ENCODE measurements around the gene LUM.

Gene LUM

DNA sequence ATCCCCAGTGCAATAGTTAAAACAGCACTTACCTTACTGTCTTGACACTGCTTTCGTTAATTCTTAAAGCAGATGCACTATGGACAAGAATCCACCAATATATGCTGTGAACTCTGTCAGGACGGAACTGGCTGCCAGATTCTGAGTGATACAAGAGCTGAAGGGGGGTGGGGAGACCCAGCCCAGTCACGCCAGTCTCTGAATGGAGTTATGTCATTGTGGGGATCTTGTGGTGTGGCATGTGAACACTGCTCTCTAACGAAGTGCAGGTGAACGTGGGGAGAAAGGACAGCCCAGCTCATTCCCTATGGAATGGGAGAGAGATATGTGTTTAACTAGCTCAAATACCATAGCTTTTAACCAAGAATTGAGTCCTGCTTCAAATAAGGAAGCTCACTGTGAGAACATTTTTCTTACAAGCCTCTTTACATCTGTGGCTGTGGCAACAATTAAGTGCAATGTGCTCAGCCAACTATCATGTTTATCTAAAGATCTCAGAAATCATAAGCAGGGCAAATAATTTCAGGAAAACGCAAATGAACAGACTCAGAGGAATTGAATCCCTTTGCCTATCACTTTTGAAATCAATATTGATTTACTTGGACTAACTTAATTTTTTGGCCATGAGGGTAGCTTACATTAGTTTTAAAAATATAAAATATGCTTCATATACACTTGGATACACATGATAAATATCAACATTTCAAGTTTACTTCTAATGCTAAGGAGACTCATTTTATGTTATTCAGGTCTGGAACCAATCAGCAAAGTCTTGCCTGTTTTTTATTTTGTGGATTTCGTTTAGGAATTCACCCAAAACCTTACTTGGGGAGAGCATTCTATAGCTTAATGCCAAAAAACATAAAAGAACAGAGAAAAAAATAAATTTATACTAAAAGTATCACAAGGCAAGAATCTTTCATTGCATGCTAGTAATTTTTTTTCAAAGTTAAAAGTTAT lies at the start of gene LUM:
LUM (minus strand) TSS at position 129 of the 960 bp plus-strand sequence. CDS start 2,515 bp downstream, outside the sequence.
- peak; percentile 26 for DNase-seq

DNA sequence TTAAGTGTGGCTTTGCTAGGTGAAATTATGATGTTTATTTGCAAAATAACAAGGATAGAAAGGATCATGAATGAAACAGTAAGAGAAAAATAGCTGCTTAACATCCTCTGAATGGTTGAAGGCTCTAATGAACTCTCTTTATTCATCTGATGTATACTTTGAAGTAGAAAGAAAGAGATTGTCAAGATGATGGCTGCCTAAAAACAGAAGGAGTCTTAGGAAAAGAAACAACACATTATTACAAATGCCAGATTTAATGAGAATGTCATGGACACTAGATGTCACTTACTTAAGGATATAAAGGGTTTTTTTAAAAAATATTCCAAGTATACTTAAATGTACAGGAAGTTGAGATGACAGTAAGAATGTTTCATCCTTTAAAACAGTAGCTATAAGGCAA lies 49.7 kb upstream of the LUM start:
- no peak for DNase-seq

DNA sequence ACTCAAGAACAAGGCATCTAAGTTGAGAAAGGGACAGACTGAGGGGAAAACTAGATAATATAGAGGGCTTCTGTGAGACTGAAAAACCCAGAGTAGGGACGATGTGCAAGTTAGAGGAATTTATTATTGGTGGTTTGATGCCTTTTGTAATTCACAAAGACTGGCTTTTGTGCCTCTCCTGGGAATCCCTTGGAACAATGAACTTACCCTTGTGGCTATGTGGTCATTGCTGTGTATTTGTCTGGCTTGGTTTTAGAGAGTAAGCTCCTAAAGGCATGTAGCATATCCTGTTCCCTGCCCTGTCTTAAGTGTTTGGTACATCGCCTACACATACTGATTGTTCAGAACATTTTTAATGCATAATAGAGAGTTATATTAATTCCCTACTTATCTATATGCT lies 44.7 kb upstream of the LUM start:
- no peak for DNase-seq

GRCh38 chr12:91154131-91154530 lies 42.8 kb upstream of the LUM start:
- DNase-seq, result no peak

GRCh38 chr12:91144053-91144452 lies 32.8 kb upstream of the LUM start:
- no peak for DNase-seq

- DNase-seq, result no peak
Observed at GRCh38 chr12:91143206-91143605, 31.9 kb upstream of the LUM start.

DNA sequence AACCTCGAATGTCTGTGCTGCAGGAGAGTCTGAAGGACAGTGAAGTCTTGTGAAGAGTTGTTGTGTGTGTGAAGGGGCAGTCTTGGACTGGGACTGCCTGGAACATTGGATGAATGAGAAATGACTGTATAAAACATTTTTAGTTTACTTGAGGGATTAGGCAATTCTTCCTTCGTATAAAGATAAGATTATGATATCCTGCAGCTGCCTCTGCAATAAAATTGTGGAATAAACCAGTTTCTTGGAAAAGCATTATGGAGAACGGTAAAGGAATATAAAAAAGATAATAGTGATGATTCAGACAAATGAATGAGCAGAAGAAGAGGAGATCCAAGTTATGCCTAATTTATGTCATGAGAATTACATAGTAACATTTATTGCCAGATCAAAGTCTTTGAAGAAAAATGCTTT lies 30.9 kb upstream of the LUM start:
- no peak for DNase-seq

DNA sequence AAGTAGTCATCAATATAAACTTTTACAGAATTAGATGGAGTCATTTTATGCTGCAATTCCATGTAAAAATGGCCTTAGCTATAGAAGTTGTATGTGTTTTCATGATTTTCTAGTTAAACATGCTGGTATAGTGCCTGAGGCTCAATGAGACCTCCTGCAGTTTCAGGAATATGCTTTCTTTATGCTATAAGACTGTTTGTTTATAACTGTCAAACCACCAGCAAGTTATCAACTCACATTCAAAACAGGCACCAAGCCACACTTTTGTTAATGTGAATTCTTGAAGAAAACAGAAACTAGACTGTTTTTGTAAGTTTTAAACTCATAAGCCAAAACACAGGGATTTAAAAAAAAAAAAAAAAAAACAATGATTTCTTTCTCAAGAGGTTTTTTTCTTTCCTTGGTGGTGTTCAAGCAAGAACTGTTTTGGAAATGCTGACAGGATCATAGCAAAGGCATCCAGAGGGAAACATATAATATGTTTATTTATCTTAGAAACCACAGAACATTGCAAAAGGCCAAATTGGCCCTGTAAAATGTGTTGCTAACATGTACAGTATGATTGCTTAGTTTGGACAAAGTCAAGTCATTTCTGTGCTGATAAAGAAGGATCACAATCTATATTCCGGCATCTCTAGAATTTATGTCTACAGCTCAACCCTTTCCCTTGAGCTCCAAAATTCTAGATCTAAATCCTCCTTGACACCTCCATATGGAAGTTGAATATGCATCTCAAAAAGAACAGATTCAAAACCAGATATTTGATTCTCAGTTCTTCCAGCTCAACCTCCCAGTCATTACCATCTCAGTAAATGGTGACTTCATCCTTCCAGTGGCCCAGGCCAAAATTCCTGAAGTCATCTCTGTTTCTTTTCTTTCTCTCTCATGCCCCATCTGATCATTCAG lies 29.0 kb upstream of the LUM start:
- no peak for DNase-seq

GRCh38 chr12:91139286-91139685 lies 28.0 kb upstream of the LUM start:
- DNase-seq, result no peak

DNA sequence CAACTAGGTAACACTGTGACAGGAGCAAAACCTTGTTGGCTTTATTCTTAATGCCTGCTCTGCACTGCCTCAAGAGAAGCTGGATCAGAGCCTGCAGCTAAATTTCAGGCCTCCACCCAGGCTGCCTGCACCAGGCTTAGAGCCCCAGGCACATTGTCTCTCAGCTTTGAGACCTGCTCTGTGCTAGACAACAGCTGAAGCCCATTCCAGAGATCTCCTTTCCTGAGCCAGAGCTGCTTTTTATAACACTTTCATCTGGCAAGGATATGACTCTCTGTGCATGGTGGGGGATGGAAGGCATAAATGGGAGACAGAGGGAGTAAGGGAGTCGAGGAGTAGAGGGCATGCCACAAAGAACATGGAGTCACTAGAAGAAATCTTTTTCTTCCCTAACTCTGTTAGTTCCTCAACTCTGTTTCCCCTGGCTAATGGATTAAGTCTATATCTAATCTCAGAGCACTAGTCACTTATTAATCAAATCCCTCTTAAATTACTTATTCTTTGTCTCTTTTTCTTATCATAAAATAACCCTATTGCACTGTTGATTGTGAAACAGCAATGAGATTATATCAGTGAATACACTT lies 27.1 kb upstream of the LUM start:
- no peak for DNase-seq

- DNase-seq, result no peak
Observed at GRCh38 chr12:91133871-91134270, 22.6 kb upstream of the LUM start.

DNA sequence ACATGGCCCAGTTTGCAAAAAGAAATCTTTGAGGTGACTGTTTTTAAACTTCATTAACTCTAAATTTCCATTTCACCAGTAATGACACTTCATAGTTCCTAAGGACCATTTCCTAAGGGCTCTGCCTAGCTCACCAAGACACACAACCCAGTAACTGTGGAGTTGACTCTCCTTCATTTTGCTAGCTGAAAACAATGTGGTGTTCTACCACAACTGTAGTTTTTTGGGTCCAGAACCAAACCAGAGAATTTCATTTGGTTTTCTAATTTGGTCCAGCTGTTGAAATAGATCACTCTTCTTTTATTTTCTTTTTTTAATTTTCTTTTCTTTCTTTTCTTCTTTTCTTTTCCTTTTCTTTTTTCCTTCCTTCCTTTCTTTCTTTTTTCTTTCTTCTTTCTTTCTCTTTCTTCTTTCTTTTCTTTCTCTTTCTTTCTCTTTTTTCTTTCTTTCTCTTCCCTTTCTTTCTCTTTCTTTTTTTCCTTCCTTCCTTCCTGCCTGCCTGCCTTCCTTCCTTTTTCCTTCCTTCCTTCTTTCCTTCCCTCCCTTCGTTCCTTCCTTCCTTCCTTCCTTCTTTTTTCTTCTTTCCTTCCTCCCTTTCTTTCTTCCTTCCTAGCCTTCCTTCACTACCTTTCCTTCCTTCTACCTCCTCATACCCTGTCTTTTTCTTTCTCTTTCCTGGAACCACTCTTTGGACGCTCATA lies 18.5 kb upstream of the LUM start:
- DNase-seq, result no peak

DNA sequence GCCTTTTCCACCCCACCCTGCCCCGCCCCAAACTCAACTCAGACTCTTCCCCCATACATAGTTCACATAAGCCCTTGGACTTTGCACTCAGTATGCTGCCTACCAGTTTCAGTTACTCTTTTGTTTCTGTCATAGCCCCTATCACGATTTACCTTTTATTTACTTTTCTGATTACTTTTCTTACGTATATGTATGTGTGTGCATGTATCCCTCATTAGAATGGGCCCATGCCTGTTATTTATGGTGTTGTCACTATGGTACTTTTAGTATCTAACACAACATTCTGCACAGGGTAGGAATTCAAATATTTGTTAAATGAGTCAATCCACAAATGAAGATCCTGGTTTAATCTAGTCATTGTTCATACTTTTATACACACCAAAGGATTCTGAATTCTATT lies 16.5 kb upstream of the LUM start:
- no peak for DNase-seq

DNA sequence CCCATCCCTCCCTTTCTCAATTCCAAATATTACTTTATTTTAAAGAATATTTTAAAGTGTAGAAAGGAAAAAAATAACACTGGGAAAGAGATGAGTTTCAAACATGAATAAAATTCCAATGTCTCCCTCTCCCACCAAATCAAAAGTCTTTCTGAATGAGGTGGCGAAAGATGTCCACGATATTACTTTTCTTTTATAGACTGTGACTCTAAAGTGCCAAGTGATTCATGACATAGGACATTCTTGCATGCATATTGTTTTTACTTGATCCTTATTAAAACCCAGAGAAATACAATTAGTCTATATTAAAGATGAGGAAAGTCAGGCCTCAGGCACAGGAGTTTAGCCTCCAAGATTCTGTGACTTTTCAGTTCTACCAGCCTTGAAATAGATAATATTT lies 16.0 kb upstream of the LUM start:
- no peak for DNase-seq

GRCh38 chr12:91126516-91126915 lies 15.2 kb upstream of the LUM start:
- DNase-seq, result no peak

GRCh38 chr12:91123236-91123916 lies 12.1 kb upstream of the LUM start:
- DNase-seq, result no peak

DNA sequence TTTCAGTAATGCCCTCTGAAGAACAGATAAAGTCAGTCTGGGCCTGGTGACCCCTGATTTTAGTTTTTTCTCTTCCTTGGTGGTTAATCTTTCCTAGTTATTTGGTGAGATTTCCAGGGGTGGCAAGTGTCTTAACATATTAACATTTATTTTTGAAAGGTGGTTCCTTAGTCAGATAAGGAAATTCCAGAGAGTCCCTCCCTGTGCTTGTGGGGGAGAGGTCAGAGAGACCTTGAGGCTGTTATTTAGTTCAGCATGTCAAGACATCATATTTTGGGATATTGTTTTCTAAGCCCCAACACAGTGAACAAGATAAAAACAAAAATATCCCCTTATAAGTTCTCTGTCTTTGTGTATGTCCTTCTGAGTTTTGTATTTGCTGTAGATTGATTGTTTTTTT lies 9.5 kb upstream of the LUM start:
- DNase-seq, result no peak

DNA sequence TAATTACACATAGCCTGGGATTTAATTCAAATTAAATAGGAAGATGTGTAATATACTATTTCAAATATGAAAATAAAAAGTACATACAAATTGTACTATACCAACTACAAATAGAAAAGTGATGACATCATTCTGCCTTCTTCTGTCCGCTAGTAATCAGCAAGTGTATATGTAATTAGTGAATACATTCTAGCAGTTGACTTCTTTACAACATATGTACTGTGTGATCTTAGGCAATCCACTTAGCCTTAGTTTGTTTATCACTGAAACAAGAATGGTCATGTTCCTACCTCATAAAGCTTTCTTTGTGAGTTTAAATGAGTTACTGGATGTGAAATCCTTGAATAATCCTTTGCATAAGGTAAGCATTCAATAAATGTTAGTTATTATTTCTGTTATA lies 7.8 kb upstream of the LUM start:
- no peak for DNase-seq

- no peak for DNase-seq
Observed at GRCh38 chr12:91113621-91114020, 2.3 kb upstream of the LUM start.

DNA sequence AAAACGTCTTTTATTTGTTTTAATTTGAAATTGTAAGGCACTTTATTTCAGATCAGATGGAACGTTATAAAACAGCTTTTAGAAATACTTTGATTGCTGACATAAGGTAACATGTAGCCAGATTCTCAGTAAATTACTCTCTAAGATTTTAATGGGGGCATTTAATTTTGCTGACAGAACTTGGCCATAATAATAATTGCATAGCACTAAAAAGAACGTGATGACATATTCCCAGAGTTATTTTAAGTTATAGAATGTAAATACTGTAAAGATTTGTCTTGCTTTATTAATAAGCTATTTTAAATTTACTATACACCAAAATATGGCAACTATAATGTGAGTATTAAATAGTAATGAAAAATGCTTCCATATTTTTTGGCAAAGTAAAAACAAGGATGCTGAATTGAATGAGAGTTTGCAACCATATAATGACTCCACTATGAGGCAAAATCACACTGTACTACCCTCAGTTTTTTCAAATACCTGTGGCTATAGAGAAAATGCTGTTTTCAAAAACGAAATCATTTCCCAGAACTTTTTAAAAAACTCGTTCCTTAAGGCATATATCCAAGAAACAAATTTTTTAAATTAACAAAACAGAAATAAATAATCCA lies 876 bp downstream of the LUM start:
- no peak for DNase-seq

DNA sequence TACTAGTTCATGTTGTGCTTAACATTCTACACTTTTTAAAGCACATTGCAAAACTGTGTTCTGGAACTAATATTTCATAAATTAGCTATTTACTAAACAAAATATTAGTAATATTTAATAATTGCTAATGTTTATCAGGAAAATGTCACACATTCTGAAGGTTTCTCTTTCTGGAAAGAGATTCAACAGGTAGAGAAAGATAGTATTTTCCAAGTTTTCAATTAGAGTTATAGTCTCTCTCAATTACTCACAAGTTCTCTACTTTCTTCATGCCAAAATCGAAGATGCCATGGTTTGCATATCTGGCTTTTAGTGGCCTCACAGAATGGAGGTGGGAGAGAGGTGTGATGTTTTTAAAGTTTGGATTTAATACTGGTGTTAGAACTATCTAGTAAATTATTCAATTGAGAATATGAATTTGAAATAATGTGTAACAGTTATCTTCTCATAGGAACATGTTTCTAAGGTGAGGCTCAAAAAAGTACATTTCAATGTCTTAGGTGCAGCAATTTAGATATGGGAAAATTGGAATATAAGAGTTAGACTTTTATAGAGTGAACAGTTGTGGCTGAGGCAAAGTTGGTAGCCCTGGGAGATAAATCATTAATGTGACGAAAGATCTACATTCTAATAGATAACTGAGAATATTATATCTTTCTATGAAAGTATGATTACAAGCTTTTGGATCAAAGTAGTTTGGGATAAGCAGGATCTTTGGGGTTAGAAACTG lies 1.5 kb downstream of the LUM start:
- DNase-seq, result no peak

Data from hematopoietic multipotent progenitor cell treated with erythropoietin and hydrocortisone succinate and interleukin-3 and kit ligand, for 6 days (in vitro differentiated cells).